Stimulated activated CD8-positive, alpha-beta memory T cell treated with anti-CD3 and anti-CD28 coated beads, Interleukin-4, amount 100 ng/mL, for 1 hour (primary cell): Measurements from ENCODE around the gene LCNL1.
"Not testable (repeated sequence)": the region's sequence is repeated elsewhere in the genome, so short reads cannot be mapped to it uniquely, and the experiment has no call there.

ENCODE experiments used
- DNase-seq, 2 donors: peaks; one replicate each; pipeline ENCODE4 v3.0.0-alpha.2; 2020; ENCODE audit warnings: low read depth in 2 of 2, low spot score in 1 of 2

Gene LCNL1

DNA sequence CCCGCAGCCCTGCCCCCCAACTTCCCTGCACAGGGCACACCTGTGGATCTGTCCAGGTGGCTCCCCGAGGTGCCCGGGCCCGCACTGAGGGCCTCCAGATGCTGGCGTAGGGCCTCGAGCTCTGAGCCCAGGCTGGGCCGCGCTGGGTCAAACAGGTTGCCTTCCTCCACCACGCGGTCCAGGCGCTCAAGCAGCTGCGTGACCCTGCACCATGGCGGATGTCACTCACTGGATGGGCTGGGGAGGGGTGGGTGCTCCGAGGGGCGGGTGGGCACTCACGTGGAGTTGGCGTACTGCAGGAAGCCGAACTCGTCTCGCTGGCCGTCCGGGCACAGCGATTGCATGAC is 39.8 kb downstream of the LCNL1 start:
- no peak for DNase-seq

DNA sequence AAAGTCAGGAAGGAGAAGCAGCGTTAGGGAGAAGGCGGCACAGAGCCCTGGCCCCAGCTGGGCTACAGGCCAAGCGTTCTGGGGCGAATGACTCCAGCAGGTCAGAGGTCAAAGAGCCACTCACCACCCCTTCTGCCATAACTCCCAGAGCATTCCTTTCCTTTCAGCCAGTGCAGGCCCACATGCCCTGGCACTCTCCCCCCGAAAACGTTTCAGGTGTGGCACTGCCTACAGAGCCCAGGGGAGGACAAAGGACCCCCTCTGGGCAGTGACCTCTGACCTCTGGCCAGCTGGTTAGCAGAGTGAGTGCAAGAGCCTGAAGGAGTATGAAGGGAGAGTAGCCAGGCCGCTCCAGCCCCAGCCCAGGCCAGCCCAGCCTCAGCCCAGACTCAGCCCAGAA is 40.4 kb downstream of the LCNL1 start:
- no peak for DNase-seq

DNA sequence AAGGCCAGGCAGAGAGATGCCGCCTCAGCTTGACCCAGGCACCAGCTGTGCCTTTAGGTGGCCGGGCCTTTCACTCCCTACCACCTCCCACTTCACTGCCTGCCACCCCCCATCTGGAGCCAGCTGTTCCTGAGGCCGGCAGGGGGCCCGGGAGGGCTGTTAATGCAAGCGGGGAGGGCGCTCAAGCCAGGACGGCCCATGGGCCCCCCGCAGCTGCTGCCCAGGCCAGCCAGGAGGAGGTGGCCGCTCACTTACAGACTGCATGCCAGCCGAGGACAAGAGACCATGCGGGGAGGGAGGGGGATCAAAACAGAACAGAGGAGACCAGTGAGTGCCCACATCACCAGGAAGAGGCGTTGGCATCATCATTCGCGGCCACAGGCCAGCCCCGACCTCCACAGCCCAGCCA is 40.8 kb downstream of the LCNL1 start:
- DNase-seq: no peak

DNA sequence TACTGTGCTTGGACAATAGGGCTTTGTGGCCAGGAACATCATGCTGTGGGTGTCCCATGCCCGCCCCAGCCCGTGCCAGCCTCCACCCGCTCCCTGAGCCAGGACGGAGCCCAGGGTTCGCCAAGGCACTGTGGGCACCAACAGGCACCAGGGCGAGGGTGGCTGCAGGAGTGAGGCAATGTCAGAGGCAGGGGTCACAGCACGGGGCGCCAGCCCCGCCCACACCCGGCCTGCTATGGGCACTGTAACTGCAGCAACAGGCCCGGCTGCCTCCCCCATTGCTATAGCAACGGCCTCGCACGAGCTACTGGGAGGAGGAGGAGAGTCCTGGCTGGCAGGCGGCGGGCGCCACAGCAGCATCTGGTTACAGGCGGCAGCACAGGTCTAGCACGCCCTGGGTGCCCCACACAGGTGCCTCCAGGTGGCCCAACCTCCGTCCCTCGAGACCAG is 42.7 kb downstream of the LCNL1 start:
- DNase-seq: no peak

DNA sequence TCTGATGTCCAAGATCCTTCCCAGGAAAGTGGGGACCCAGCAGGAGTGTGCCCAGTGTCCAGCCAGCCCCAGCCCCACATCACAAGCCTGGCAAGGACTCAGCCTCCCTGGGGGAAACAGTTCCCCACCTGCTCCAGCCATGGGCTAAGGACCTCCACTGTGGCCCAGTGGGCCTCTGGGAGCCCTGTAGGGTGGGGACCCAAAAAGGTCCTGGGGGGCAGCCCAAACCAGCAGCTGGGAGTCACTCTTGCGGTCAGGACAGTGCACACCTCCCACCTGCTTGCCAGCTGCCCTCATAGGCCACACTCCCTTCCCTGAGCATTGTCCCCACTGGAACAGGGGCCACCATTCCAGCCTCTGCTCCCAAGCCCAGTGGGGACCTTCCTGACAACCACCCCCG is 43.6 kb downstream of the LCNL1 start:
- no peak for DNase-seq

DNA sequence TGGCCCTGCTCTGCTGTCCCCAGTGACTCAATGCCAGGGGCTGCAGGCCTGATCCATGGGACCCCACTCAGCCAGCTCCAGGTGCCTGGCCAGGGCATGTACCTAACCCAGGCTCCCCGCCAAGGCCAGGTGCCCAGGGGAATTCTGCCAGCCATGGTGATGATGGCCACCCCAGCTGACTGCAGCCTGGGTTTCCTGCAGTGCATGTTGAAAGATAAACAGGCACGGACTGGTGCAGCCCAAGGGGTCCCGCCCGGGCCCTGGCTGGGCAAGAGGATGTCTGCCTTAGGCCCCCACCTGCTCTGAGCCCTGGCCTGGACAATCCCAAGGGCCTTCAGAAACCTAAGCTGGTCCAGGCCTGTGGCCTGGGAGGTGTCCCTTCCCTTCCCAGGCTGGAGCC is 44.0 kb downstream of the LCNL1 start:
- no peak for DNase-seq

DNA sequence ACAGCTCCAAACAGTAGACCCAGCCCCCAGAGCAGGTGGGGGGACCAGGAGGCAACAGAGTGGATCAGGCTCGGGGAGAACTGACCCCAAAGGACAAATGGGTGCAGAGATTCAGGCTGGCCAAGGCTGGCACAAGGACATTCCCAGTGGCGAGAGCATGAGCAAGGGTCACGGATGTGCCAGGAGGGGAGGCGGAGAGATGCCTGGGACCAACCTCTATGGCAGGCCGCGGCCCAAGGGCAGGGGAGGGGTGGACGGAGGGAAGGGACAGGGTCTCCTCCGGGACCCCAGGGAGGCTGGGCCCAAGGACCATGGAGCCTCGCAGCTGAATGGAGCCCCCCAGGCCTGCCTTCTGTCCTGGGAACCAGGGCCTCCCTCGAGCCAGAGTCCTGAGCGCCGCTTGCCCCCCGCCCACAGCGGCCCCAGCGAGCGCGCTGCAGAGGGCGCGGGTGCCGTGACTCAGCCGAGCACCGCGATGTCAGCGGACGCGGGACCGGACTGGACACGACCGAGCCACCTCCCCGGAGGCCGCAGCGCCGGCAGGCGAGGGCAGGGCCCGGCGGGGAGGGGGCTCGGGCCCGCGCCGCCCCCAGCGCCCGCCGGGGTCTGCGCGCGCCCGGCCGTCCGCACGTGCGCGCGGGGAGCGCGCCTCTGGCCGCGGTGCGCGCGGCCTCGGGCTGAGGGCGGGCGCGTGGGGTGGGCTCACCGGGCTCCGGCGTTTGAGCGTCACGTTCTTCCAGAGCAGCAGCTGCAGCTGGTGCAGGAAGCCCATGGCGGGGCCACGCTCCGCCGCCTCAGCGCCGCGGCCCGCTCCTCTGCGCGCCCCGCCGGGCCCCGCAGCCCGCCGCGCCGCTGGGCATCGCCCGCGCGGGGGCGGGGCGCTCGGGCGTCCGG is 44.8 kb downstream of the LCNL1 start, which contains the start of gene ABCA2:
Gene ABCA2 (minus strand): TSS at position 869 of the 894 bp plus-strand sequence. CDS start 97 bp downstream, at position 772.
- DNase-seq: no peak

DNA sequence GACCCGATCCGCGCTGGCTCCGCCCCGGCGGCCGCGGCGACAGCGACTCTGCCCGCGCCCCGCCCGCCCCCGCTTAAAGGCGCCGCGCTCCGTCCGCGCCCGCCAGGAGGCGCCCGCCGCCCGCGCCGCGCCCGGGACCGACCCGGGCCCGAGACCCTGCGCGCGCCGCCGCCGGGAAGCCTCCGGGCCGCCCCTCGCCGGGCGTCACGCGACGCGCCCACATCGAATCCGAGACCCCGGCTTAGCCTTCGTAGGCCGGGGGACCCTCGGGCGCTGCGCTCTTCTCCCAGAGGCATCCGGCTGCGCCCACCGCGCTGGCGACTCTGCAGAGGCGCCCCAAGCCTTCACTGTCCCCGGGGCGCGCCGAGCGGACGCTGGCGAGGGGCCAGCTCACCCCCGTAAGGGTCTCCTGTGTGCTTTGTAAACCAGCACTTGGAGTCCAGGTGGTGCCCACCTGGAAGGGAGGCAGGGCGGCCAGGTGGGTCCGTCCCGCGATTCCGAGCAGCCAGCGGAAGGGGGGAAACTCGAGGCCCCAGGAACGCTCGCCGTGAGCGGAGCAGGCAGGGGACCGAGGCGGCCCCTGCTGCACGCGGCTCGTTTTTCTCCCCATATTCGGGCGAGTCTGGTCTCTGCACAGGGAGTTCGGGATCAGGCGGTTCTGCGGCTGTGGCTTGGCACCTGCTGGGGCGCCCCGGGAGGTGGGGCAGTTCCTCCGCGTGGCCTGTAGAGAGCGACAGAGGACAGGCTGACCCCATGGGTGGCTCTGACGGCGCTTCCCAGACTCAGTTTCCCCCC is 45.7 kb downstream of the LCNL1 start:
- peak in 1 of 2 donors; percentile 36 for DNase-seq

DNA sequence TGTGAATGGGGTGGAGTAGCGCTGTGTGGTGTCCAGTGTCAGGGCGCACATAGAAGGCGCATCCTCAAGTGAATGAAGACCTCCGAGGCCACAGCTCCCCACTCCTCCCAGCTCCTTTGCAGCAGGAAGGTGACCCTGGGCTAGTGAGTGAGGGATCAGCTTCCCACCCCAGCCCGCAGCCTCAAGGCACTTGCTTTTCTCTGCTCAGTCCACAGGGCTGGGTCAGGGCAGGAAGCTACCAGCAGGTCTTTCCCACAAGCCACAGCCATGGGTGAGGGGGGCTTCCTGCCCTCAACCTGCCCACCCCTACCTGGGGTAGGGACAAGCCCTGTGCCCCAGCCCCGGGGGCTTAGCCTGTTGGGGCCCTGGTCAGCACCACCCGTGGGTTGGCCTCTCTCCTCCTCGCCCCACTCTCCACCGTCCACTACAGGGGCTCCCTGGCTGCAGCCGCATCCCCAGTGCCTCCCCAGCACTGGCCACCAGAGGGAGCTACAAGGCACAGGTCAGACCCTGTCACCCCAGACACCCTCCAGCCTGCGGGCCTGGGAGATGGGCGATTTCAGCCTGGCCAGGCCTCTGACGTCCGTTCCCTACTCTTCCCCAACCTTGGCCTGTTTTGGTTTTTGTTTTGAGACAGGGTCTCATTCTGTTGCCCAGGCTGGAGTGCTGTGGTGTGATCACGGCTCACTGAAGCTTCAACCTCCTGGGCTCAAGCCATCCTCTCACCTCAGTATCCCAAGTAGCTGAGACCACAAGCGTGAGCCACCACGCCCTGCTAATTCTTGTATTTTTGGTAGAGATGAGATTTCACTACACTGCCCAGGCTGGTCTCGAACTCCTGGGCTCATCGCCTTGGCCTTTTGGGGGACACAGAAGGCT is 46.5 kb downstream of the LCNL1 start:
- peak; percentile 40 to 54 for DNase-seq

DNA sequence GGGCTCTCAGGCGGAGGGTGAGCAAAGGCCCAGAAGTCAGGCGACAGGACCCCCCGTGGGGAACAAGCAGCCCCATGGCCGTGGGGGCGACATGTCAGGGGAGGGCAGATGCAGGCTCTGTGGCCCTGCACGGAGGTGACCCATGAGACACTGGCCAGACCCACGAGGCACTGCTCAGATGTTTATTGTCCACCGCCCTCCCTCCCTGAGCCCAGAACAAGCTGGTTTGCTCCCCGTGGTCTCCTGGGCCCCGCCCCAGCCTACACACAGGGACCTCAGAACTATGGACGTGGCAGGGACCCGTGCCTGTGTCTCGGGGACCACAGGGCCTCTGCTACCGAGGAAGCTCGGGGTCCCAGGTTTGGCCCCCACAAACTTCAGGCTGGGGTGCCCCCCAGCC is 47.2 kb downstream of the LCNL1 start:
- DNase-seq: no peak

DNA sequence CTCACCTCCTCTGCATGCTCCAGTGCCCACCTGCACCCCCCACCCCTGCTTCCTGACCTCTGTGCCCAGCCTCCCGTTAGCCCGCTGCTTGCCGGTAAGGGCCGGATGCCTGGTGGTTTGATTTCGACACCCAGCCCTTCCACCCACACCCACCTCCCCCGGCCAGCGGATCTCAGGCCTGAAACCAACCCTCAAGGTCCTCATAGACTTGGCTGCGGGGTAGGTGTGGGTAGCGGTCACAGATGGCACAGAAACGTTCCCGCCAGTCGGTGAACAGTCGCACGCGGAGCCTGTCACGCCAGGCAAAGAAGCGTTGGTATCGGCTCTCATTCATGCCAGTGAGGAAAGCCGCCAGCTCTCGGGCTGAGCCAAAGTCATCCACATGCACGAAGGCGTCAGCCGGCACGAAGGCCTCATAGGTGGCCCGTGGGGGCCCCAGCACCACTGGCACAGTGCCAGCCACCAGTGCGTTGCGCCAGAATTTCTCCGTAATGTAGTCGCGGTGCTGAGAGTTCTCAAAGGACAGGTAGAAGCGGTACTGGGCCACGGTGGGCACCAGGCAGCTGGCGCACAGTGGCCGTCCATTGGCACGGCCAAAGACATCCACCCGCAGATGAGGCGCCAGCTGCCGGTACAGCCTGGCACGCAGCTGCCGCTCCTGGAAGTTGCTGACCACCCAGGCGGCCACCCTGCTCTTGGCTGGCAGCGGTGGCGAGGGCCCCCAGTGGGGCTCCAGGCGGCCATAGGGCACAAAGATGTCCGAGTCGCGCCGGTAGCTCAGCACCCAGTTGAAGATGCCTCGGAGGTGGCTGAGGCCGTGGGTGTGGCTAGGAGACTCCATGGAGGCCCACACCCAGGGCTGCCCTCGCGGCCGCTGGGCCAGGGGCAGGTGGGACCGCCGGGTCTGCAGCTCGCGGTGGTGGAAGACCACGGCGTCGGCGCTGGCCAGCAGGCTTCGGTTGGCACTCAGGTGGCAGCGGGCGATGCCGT is 48.0 kb downstream of the LCNL1 start:
- no peak for DNase-seq

DNA sequence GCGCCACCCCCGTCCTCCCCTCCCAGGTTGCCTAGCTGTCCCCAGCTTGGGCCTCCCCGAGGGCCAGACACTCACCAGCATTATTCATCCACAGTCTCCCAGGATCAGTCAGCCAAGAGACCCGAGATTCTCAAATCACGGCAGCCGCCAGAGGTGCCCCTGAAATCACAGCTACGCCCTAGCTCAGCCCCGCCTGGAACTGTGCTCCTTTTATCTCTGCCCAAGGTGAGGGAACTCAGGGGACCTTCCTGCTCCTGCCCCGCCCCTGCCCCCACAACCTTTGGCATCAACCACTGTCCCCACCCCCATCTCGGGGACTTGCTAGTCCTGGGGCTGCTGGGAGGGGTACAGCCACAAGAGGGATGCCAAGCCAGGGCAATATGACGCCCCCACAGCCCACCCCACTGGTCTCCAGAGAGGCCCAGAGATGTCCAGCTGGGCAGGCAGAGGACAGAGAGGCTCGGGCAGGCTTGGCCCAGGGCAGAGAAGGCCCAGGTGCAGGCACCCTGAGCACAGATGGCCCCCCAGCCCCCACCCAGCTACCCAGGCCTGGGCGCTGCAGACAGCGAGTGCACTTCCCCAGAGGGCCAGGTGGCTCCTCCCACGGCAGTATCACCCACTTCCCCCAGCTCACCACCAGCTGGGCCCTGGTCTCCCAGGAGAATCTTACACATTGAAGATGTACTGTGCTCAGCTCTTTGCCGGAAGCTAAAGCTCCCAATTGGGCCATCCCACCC is 49.3 kb downstream of the LCNL1 start, which contains the start of gene FUT7:
Gene FUT7 (minus strand): TSS at position 185 of the 737 bp plus-strand sequence. CDS start 97 bp downstream, at position 88.
- DNase-seq: no peak

DNA sequence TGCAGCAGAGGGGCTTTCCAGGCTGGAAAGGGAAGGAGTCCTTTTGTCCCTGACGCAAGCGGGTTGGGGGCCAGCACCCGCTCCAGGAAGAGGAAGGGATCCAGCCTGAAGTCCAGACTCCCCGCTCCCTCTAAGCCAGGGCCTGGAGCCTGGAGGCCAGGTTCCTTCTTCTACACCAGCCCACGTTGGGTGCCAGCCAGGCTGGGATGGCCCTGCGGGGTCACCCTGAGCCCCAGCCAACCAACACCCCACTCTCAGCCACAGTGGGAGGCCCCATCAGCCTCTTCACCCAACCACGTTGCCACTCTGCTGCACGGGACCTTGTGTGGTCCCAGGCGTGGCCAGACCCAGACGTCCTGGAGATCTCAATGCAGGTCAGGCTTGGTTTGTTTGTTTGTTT is 50.1 kb downstream of the LCNL1 start:
- DNase-seq: no peak

DNA sequence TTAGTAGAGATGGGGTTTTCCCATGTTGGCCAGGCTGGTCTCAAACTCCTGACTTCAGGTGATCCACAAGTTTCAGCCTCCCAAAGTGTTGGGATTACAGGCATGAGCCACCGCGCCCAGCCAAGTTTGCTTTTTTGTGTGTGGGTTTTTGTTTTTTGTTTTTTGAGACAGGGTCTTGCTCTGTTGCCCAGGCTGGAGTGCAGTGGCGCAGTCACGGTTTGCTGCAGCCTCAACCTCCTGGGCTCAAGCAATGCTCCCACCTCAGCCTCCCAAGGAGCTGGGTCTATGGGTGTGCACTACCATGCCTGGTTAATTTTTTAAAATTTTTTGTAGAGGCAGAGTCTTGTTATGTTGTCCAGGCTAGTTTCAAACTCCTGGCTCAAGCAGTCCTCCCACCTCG is 50.7 kb downstream of the LCNL1 start:
- not testable (repeated sequence) for DNase-seq

DNA sequence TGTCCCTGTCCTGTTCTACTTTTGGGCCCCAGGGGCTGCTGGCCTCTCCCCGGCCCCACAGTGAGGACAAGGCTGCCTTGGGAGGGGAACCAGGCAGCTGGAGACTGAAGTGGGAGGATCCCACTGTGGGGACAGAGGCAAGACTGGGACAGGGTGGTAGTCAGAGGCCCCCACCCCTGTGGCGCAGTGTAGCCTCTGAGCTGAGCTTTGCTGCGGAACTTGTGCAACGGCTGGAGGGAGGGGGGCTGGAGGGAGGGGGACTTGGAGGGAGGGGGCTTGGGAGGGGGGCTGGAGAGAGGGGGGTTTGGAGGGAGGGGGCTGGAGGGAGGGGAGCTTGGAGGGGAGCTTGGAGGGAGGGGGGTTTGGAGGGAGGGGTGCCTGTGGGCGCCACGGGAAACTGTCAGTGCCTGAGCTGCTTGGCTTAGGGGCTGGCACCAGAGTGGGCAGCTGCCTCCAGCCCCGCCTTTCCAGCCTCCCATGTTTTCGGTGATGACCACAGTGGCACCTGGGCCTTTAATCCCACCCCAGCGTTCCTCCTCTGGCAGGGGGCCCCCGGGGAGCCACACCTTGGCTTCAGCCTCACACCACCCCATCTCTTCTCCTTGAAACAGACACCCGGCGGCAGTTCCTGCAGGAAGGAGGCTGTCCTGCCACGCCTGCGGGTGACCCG is 51.4 kb downstream of the LCNL1 start:
- DNase-seq: no peak

DNA sequence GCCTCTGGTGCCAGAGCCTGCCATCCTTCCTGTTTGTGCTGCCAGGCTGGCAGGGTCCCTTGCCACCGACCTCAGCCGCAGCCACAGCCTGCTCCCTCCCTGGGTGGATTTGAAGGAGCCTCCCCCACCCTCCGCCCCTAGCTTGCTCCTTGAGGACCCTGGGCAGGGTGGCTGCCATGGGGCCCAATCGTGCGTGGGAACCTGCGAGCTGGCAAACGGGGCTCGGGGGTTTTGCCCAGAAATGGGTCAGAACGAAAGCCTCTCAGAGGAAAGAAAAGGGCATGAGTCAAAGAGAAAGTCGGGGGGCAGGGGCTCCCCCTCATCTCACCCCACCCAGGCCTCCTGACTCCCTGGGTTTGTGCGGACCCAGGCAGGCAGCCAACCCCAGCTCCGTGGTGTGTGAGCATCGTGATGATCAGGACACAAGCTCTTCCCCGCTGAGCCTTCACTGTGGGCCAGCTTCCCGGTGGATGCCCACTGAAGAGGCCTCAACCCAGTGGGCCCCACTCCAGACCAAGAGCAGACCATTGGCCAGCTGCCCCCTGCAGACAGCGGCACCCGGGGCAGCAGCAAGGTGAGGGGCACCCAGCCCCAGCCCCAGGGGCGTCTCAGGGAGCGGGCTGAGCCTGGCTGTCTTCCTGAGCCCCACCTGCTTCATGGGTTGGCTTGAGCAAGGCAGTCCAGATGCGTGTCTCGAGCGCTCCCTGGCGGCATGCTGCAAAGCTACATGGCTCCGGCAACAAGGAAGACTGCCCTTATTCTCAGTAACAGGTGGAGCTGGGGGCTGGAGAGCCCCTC is 52.1 kb downstream of the LCNL1 start:
- peak; percentile 74 to 76 for DNase-seq
